Measurements from ENCODE around the gene GRM3. TPM values are rescaled to one million over a fixed set of nuclear protein-coding genes. Genes with fewer than 3 reads are reported as not detected.

Gene GRM3
- total and polyA plus RNA-seq, 2 donors (not counting 3 experiments of a cell fraction or from before 2014, with no cell fraction given): not detected

GRCh38 chr7:86884152-86884551, 240.4 kb downstream of the GRM3 start:
- H3K4me3 ChIP-seq (replicated peaks in 1 of 3; ENCODE audit: insufficient read depth in 1 of 3, low read depth in 1 of 3, low read length in 3 of 3): no peak overlapping the region
- H2AFZ ChIP-seq (ENCODE audit: low read depth, low read length): no peak overlapping the region
- dilution Hi-C loops (cut with MboI; ENCODE audit: extremely low pct_ligation_motif_present, low sequenced_read_pairs) (no loop called here), intact Hi-C loops (cut with micrococcal nuclease) (no loop called here)
- no peaks in the 10 kb centered on the region for H3K4me1 ChIP-seq (ENCODE audit: control insufficient read depth, extremely low read depth, insufficient read depth, low read length)
- no peak overlapping the region for H3K27ac ChIP-seq (ENCODE audit: insufficient read depth, low read depth, low read length)
- H3K36me3 ChIP-seq (ENCODE audit: control insufficient read depth in 2 of 2, extremely low read depth in 1 of 2, insufficient read depth in 2 of 2, low read length in 2 of 2): no peaks in the 10 kb centered on the region
- H3K9me1 ChIP-seq (replicated peaks; ENCODE audit: control insufficient read depth, extremely low read depth, insufficient read depth, low read length): no peaks in the 10 kb centered on the region
- FAIRE-seq (no peak), DNase-seq (ENCODE audit: low read depth, low spot score) (no peak)
- no peaks in the 10 kb centered on the region for H3K79me2 ChIP-seq (ENCODE audit: control insufficient read depth, insufficient read depth, low read length)
- H3K9ac ChIP-seq (replicated peaks; ENCODE audit: extremely low read depth, insufficient read depth, low read length): no peak overlapping the region
- TF ChIP-seq, protein P1, sequence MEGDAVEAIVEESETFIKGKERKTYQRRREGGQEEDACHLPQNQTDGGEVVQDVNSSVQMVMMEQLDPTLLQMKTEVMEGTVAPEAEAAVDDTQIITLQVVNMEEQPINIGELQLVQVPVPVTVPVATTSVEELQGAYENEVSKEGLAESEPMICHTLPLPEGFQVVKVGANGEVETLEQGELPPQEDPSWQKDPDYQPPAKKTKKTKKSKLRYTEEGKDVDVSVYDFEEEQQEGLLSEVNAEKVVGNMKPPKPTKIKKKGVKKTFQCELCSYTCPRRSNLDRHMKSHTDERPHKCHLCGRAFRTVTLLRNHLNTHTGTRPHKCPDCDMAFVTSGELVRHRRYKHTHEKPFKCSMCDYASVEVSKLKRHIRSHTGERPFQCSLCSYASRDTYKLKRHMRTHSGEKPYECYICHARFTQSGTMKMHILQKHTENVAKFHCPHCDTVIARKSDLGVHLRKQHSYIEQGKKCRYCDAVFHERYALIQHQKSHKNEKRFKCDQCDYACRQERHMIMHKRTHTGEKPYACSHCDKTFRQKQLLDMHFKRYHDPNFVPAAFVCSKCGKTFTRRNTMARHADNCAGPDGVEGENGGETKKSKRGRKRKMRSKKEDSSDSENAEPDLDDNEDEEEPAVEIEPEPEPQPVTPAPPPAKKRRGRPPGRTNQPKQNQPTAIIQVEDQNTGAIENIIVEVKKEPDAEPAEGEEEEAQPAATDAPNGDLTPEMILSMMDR (IDR thresholded peaks at IDR 0.05; ENCODE audit: extremely low read depth in 1 of 2, insufficient read depth in 1 of 2, low read depth in 1 of 2, low read length in 2 of 2): no peak
- TF ChIP-seq EZH2 (IDR thresholded peaks at IDR 0.05; ENCODE audit: borderline replicate concordance, low read depth, low read length, severe bottlenecking): no peak
- TF ChIP-seq MYC (IDR thresholded peaks at IDR 0.05; ENCODE audit: low read depth, low read length): no peak
- TF ChIP-seq POLR2A (IDR thresholded peaks at IDR 0.05; ENCODE audit: low read depth, low read length): no peak
- no peak for TF ChIP-seq POLR2AphosphoS5 (IDR thresholded peaks at IDR 0.05; ENCODE audit: insufficient read depth, low read depth, low read length)
- TF ChIP-seq JUN (IDR thresholded peaks at IDR 0.05; ENCODE audit: borderline replicate concordance, insufficient read depth, insufficient read length, low read depth): no peak
- no peak for TF ChIP-seq GATA2 (IDR thresholded peaks at IDR 0.05; ENCODE audit: insufficient read depth, insufficient read length, low read depth, low read length)
- no peak for TF ChIP-seq FOS (IDR thresholded peaks at IDR 0.05; ENCODE audit: borderline replicate concordance, insufficient read depth, low read length)
- no peak for TF ChIP-seq MAX (IDR thresholded peaks at IDR 0.05; ENCODE audit: insufficient read depth, insufficient read length)
- no peaks in the 10 kb centered on the region for H4K20me1 ChIP-seq (replicated peaks; ENCODE audit: control insufficient read depth, extremely low read depth, insufficient read depth, low read length)
- ChIA-PET POLR2A (no interaction called here), CTCF (no interaction called here)
- H3K9me3 ChIP-seq (replicated peaks; ENCODE audit: control insufficient read depth, insufficient read depth, low read length): no peaks in the 10 kb centered on the region
- no peak overlapping the region for H3K4me2 ChIP-seq (ENCODE audit: insufficient read depth, low read length)
- no TSS peak for BruUV-seq (replicated peaks)
- no peaks in the 10 kb centered on the region for H3K27me3 ChIP-seq (ENCODE audit: control insufficient read depth in 2 of 2, insufficient read depth in 2 of 2, low read length in 2 of 2)
